HG03342 (cell line): ENCODE measurements around the gene COPE.

Experiments used
- ATAC-seq: cut with Tn5 transposase; IDR thresholded peaks from one replicate; pipeline ENCODE4 v1.9.1; 2021; ENCODE audit warnings: mild to moderate bottlenecking, moderate library complexity; ENCODE audit not compliant: unreplicated experiment

The COPE gene

GRCh38 chr19:18868380-18869022, 50.7 kb downstream of the COPE start:
- no peak for ATAC-seq

DNA sequence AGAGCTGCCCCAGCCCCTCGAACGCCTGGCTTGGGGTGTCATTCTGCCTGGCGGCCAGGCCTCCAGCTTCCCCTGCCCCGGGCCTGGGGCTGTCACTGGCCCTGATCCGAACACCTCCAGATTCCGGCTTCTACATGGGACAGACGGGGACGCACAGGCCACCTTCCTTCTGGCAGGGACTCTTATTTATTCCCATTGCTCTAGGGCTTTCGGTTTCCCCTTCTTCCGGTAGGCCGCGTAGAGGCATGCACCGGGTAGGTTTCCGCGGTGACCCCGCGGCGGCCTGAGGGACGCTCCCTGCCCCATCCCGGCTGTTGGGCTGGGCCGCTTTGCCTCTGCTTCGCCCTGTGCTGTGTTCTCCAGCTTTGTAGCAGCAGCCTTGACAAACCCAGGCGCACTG, 51.4 kb downstream of the COPE start:
- no peak for ATAC-seq

DNA sequence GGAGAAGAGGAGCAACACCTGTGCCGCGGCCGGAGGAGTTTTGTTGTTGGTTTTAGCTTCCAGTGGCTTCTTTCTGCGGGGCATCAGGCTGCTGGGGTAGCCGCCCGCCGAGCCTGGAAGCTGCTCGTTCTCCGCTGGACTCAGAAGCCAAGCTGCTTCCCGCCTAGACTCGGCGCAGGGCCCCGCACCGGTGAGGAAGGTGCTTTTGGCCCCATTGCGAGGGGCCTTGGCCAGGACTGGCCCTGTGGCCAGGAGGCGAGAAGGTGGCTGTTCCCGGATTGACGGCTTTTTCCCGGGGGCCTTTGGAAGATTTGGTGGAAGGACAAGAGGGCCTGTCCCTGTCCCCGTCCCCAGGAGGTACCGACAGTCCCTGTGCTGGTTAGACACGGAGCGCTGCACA, 52.0 kb downstream of the COPE start:
- no peak for ATAC-seq

DNA sequence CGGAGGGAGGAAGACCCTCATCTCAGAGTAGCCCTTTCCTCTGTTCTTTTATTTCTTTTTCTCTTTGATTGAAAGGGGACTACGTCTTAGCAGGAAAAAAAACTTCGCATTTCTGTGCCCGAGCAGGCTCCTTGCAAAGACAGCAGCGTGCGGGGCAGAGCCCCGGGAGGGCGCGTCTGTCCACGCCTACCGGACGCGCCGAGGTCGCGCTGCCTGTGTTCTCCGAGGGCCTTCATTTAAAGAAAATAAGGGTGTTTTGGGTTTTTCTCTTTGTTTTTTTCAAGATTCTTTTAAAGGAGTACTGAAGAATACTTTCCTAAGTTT, 52.4 kb downstream of the COPE start:
- ATAC-seq: no peak

- ATAC-seq: no peak
These were observed 53.0 kb downstream of the COPE start for GRCh38 chr19:18865973-18866799.

- no peak for ATAC-seq
These were observed 53.8 kb downstream of the COPE start for GRCh38 chr19:18865106-18865972.

DNA sequence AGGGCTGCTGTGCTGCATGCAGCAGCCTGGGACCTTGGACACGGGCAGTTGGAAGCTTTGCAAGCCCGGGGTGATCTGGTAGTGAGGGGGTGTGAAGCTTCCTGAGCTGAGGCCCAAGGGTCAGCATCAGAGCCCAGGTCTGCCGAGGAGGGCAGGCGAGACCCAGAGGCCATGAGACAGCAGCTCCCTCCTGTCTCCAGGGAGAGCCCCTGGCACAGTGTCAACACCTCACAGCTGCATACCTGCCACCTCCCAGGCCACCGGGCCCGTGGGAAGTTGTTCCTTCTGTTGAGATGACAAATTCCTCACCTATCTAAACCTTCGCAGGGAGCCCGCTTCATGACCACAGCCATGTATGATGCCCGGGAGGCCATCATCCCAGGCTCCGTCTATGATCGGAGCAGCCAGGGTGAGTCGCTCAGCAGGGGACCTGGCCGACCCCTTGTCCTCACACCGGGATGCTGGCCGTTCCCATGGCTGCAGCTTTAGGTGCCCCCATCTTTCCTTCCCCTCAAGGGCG, 55.3 kb downstream of the COPE start:
- no peak for ATAC-seq

DNA sequence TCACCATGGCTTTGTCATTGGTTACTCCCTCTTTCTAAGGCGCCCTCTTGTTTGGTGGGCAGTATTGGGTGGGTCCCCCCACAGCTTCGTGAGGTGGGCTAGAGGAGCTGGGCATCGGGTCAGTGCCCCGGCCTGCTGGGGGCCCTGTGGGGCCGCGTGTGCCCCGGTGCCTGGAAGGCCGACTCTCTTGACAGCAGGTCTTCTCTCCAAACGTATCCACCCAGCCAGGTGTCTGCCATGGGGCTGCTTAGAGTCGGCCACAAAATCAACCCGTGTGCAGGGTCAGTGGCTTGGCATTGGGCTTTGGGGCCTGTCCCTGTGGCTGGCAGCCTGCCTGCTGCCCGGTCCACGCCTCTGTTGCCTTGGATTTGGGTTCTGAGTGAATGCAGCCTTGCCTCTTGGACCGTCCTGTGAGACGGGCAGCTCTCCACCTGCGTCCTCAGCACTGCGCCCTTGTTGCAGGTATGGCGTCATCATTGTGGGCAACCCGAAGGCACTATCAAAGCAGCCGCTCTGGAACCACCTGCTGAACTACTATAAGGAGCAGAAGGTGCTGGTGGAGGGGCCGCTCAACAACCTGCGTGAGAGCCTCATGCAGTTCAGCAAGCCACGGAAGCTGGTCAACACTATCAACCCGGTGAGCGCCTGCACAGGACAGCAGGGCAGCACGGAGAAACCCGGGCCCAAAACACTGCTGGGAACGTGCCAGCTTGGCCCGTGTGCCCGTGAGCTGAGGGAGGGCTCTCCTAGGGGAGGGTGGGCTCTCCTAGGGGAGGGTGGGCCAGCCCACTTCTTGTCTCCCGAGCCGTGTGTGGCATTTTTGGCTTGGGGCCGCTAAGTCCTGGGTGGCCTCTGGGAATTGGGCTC, 56.0 kb downstream of the COPE start:
- no peak for ATAC-seq

DNA sequence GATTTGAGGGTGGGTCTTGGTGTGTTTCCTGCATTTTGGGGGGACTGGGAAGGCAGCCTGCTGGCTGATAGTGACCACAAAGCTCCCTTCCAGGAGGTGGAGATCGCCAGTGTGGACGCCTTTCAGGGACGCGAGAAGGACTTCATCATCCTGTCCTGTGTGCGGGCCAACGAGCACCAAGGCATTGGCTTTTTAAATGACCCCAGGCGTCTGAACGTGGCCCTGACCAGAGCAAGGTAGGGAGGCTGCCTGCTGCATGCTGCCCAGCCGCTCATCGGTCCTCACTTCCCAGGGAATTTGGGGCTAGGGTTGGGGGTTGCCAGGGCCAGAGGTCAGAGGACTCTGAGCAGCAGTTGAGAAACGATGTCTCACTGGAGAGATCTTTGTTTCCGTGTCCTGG, 57.3 kb downstream of the COPE start:
- ATAC-seq: no peak

DNA sequence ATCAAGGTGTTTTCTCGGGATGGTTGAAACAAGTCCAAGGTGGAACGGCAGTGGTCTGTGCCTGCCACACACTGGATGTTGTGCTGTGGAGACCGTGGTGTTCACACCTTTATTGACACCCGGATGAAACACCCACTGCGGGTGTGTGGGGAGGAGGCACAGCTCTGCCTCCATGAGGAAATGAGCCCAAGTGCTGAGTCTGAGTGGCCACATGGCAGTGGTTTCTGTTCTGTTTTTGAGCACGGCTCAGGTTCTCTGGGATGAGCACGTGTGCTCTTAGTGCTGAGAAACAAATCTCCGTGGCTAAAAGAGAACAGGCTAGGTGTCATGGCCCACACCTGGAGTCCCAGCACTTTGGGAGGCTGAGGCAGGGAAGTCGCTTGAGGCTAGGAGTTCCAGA, 58.0 kb downstream of the COPE start:
- no peak for ATAC-seq

GRCh38 chr19:18860725-18861124, 58.5 kb downstream of the COPE start:
- no peak for ATAC-seq

DNA sequence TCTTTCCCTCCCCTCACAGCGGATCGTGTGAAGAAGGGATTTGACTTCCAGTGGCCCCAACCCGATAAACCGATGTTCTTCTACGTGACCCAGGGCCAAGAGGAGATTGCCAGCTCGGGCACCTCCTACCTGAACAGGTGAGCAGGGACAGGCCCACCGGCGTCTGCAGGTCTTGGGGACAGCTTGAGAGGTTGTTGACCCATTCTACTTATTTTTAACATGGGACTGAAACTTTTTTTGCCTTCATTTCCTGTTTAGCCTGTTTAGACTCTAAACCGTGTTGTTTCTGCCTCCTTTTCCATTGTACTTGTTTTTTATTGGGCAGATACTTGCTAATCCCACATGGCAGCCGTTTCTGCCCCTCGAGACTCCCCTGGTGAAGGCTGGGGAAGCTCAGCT, 58.9 kb downstream of the COPE start:
- ATAC-seq: no peak

DNA sequence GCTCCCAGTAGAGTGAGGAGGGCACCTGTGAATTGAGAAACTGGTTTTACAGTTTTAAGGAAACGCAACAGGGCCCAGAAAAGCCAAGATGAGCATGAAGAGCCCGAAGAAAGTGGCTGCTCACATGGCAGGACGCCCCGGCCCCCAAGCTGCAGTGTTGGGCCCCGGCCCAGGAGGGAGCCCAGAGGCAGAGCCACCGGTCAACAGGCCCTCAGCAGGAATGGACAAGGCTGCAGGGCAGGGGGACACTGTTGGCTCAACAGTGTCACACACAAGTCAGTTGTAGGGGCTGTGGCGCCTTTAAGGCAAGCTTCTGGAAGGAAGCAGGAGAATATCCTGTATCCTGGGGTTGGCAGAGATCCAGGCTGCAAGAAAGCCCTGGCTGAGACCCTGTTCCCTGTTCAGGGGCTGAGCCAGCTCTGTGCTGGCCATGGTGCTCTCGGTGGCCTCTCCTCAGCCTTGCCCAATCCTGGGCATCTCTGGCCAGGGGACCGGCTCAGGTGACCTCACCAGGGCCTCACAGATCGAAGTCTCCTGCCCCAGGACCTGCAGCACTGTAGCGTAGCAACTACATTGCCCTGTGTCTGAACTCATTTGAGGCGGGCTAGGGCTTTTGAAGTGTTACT, 59.4 kb downstream of the COPE start:
- ATAC-seq: no peak

GRCh38 chr19:18858906-18859646, 60.1 kb downstream of the COPE start:
- no peak for ATAC-seq

DNA sequence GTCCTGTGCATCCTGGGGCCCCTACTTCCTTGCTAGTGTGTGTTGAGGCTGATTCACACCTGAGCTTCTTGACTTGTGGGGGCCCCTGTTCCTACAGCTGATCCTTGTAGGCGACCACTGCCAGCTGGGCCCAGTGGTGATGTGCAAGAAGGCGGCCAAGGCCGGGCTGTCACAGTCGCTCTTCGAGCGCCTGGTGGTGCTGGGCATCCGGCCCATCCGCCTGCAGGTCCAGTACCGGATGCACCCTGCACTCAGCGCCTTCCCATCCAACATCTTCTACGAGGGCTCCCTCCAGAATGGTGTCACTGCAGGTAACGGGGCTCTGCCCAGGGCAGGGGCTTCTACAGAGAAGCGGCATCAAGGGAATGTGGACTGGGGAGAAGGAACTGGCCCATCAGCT, 62.0 kb downstream of the COPE start:
- no peak for ATAC-seq

GRCh38 chr19:18856385-18857126, 62.6 kb downstream of the COPE start:
- ATAC-seq: no peak

GRCh38 chr19:18855647-18856384, 63.4 kb downstream of the COPE start:
- no peak for ATAC-seq

DNA sequence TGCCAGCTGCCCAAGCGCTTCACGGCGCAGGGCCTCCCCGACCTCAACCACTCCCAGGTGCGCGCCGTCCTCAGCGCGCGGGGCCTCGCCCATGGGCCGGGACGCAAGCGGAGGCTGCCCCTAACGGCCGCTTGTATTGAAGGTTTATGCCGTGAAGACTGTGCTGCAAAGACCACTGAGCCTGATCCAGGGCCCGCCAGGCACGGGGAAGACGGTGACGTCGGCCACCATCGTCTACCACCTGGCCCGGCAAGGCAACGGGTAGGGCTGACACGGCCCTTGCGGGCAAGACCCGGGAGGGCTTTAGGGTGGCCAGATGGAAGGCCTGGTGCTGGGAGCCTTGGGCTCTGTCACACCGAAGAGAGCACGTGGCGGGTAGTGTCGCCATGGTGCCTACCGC, 64.2 kb downstream of the COPE start:
- no peak for ATAC-seq
